ENCODE measurements around the gene HOXA7.

The HOXA7 gene
- total RNA-seq: 0 to 0.24 reads per million in 2 donors

- DNase-seq: no peak
Measured at GRCh38 chr7:27156508-27156898, at the start of gene HOXA7. Gene HOXA7, minus strand, starts transcription at chr7:27156675. Its CDS starts 130 bp downstream, at chr7:27156545.

GRCh38 chr7:27205325-27206280, 49.1 kb upstream of the HOXA7 start:
- no peak for DNase-seq

- no peak for DNase-seq
Measured at GRCh38 chr7:27204851-27205322, 48.4 kb upstream of the HOXA7 start.

DNA sequence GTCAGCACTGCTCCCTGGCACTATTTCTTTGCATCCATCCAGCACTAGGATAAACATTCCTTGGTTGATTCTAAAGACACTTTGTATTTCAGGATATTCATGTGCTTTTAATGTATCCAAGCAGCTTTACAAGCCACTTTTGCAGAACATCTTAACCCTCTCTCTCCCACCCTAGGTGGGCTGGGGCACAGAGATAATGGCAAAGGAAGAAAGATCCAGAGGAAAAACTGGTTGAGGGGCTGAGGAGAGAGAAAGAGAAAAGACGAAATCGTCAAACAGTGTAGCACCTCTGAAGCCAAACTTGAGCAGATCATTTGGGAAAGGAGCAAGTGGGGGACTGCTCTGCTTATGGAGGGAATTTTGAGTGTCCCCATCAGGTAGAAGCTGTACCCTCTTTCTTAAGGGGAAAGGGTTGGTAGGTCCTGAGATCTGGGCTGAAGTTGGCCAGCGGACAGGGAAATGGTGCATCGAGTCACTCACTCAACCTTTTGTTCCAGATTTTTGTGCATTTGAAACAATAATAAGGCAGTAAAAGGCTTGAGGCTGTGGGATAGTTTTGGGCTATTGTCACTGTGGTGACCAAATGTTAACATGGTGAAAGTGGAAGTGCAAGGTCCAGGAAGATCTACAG, 47.6 kb upstream of the HOXA7 start:
- no peak for DNase-seq

- no peak for DNase-seq
Measured at GRCh38 chr7:27203365-27203953, 47.0 kb upstream of the HOXA7 start.

DNA sequence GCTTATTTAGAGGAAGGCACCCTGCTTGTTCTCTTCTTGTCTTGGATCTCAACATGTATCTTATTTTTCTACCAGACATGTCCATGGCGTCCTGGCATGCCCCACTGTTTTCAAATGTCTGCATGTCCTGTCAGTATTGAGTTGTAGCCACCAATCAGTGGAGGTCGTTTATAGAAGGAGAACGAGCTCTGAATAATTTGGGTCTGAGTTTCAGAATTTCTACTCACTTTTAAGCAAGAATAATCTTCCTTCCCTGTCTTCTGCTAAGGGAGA, 46.3 kb upstream of the HOXA7 start:
- no peak for DNase-seq

- no peak for DNase-seq
Measured at GRCh38 chr7:27202018-27202861, 45.8 kb upstream of the HOXA7 start.

DNA sequence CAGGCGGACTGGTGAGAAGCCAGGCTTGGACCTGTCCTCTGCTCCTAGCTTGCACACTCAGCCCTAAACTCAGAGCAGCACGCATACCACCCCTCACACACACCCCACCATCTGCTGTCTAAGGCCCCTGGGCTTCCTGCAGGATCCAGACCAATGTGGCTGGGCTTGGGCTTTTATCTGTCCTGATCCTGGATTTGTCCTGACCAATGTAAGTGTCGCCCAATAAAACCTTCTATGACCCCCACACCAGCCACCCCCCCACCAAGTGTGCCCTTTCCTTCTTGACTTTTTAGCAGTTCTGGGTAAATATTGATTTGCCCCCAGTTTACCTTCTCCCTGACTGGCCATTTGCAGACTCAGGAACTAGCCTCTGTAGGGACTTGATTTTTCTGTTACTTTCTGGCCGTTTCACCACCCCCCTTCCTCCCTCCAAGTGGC, 45.1 kb upstream of the HOXA7 start:
- no peak for DNase-seq

- no peak for DNase-seq
Measured at GRCh38 chr7:27200761-27201579, 44.5 kb upstream of the HOXA7 start.

- no peak for DNase-seq
Measured at GRCh38 chr7:27199849-27200760, 43.6 kb upstream of the HOXA7 start, which contains the start of gene HOXA13. Gene HOXA13, minus strand, starts transcription at chr7:27200091. Its CDS starts 14 bp downstream, at chr7:27200077.

- no peak for DNase-seq
Measured at GRCh38 chr7:27198871-27199801, 42.7 kb upstream of the HOXA7 start.

GRCh38 chr7:27198138-27198841, 41.8 kb upstream of the HOXA7 start:
- no peak for DNase-seq

DNA sequence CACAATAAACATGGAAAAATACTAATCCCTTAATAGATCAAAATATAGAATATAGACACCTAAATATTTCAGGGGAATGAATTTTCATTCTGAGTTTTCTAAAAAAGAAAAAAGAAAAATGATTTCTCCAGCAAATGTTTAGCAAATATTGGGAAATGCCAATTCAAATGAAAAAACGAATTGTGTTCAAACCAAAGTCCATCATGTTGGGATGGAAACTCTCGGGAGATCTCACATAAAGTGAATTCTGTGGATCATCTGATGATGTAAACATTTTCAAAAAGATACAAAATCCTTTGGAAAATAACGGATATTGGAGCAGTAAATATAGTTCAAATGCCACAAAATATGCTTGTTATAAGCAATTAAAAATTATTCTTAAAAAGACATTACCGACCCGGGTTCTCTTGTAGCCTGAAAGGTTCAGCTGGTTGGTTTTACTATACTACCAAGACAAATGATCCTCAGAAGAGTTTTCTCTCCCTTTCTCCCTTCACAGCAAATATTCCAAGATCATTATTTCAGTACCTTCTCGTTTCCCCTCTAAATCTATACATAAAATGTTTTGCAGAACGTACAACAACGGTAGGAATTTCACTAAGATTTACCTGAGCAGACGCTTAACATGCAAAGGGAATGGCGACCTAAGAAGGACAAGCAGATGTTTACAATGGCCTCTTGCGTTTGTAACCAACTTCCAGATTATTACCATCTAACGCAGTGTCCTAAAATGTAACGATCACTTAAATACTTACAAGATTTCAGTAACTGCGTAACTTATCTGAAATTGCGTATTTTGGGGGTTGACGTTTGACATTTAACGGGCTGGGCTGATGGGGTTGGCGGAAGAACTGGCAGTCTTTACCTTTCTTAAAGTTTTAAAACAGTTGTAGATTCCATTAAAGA, 40.9 kb upstream of the HOXA7 start:
- no peak for DNase-seq

DNA sequence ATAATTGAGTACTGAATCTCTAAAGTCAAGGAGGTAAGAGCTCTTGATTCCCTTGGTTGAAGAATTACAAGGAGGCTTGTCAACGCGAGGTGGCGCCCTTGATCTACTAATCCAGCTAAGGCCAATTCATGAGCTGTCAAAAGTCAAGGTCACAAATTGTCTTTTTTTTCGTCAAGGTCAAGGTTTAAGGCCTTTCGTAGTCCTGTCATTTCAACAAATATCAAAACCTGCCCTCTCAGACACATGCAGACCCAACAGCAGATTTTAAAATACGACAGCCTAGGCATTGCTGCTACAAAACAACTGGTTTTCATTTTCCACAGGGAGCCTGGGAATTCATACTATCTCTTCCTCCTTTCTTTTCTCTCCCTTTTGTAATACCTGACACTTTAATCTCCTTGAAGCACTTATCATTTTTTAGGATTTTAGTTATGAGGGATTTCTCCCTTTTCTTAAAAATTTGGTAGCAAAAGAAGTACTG, 39.9 kb upstream of the HOXA7 start:
- DNase-seq: peak; percentile 86

- no peak for DNase-seq
Measured at GRCh38 chr7:27194686-27195379, 38.4 kb upstream of the HOXA7 start.

DNA sequence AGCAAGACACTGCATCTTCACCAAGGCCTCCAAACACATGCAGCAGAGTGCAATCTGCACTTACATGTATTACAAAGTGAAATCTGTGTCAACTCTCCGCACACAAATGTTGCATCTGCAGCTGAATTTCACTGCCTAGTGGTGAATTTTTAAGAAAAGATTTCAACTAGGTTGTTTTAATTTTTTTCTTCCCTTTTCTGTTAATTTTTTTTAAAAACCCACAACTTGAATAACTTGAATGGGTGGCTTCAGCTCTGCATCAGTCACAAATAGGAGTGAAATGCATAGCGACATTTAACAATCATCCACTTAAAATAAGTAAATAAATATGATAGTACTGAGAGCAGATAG, 37.5 kb upstream of the HOXA7 start:
- no peak for DNase-seq
